ENCODE measurements around the gene SAA1. TPM values are rescaled to one million over a fixed set of nuclear protein-coding genes. Genes with fewer than 3 reads are reported as not detected.

SAA1 gene
- total and polyA plus RNA-seq, 10 of the 15 experiments (the other 5 are each of a cell fraction or from before 2014, with no cell fraction given), result 0.36 to 6.9 TPM; not detected in 8

DNA sequence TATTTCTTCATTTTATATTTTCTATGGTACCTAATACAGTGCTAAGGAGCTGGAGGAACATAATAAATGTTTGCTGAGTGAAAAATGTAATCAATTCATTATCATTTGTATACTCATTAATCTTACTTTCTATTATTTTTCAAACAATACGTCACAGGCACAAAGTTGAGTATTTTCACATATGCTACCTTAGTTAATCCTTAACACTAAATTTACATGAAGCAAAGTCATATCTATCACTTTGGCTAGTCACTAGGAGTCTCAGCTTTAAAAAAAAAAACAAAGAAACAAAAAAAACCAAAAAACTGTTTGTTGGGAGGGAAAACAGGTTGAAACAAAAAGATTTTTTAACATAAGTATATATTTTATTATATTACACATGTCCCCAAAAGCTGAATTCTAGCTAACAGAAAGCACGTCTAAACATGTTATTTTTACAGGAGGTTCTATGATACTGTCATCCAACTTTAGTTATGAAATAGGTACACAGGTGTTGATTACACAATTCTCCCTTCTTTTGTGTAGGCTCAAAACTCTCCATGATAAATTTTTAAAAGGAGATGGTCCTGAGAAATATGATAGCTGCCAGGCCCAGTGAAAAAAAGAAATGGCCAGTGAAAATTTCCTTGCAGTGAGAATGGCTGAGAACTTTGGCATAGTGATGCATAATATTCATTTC, 41.5 kb downstream of the SAA1 start:
- Histone ChIP-seq H3K36me3 (ENCODE audit: control insufficient read depth in 2 of 2, insufficient read depth in 2 of 2, low read length in 1 of 2) (peaks cover 1 to 32% of the 10 kb centered on the region in 2 experiments), H3K27me3 (replicated peaks in 1 of 2; ENCODE audit: control insufficient read depth in 2 of 2, insufficient read depth in 2 of 2, low read length in 1 of 2) (no peaks in the 10 kb centered on the region), H3K9ac (ENCODE audit: control insufficient read depth, insufficient read depth, low read length) (no peak overlapping the region), H3K9me3 (replicated peaks; ENCODE audit: control insufficient read depth, insufficient read depth, low read length) (no peaks in the 10 kb centered on the region), H3K79me2 (ENCODE audit: control insufficient read depth, insufficient read depth, low read length) (peaks cover 9% of the 10 kb centered on the region), H2AFZ (ENCODE audit: control insufficient read depth, low read depth, low read length) (no peak overlapping the region), H3K27ac (ENCODE audit: control insufficient read depth, insufficient read depth) (no peak overlapping the region), H3K4me3 (no peak overlapping the region), H4K20me1 (ENCODE audit: control insufficient read depth, insufficient read depth) (no peaks in the 10 kb centered on the region), H3K4me1 (ENCODE audit: control insufficient read depth, insufficient read depth, low read length) (peaks cover 14% of the 10 kb centered on the region), H3K4me2 (ENCODE audit: control insufficient read depth, insufficient read depth) (no peak overlapping the region)
- SMC1A ChIA-PET (ENCODE audit: uncharacterized antibody, unreplicated experiment), result interaction anchor here (0.6 to 5.3 kb wide), 11 partner anchors 9 to 64 kb away, joined by 3 to 29 read pairs (median 3); partner anchors contain the start of genes GTF2H1, HPS5 and SAA1
- RAD21 ChIA-PET (ENCODE audit: unreplicated experiment), result no interaction called here
- 98% methylated on average over 2 of the region's 2 CpGs for WGBS (ENCODE audit: insufficient coverage, insufficient replicate concordance, low lambda C conversion rate, missing lambda C conversion rate)
- ATAC-seq (no peak), FAIRE-seq (no peak), DNase-seq (ENCODE audit: low read depth, low spot score) (no peak)
- CTCF ChIA-PET, result interaction anchor here (0.8 to 1.5 kb wide), 7 partner anchors 14 to 423 kb away, joined by 3 to 6 read pairs (median 5); no protein-coding TSS in a partner anchor
- POLR2A ChIA-PET, result interaction anchor here (0.6 to 1.9 kb wide), 3 partner anchors 18 to 285 kb away, joined by 3 to 4 read pairs (median 4); no protein-coding TSS in a partner anchor
- intact Hi-C loops (cut with micrococcal nuclease; ENCODE audit: unreplicated experiment) (no loop called here), in situ Hi-C loops (cut with MboI) (no loop called here)
- TF ChIP-seq NR2C1 (IDR thresholded peaks at IDR 0.05) (no peak), STAT3 (IDR thresholded peaks at IDR 0.05; ENCODE audit: low read depth, low read length) (no peak), HDGF (IDR thresholded peaks at IDR 0.05) (no peak), SMAD1 (IDR thresholded peaks at IDR 0.05; ENCODE audit: low read depth, partially characterized antibody) (no peak), CEBPB (IDR thresholded peaks at IDR 0.05; ENCODE audit: borderline replicate concordance in 1 of 2, low read depth in 2 of 2, low read length in 2 of 2) (no peak), PML (IDR thresholded peaks at IDR 0.05; ENCODE audit: low read length) (no peak), IRF4 (IDR thresholded peaks at IDR 0.05; ENCODE audit: low read depth, low read length) (no peak), ZZZ3 (IDR thresholded peaks at IDR 0.05; ENCODE audit: control insufficient read depth, insufficient read length, low read depth) (no peak), BCL11A (IDR thresholded peaks at IDR 0.05; ENCODE audit: low read depth, low read length) (no peak), NFYA (IDR thresholded peaks at IDR 0.05; ENCODE audit: borderline replicate concordance, low read depth, low read length) (no peak), RUNX3 (IDR thresholded peaks at IDR 0.05; ENCODE audit: low read length) (no peak)
- TF ChIP-seq, protein P1, sequence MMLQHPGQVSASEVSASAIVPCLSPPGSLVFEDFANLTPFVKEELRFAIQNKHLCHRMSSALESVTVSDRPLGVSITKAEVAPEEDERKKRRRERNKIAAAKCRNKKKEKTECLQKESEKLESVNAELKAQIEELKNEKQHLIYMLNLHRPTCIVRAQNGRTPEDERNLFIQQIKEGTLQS (IDR thresholded peaks at IDR 0.05; ENCODE audit: borderline replicate concordance, extremely low read depth, low read depth, low read length), result no peak
- BruUV-seq (replicated peaks), result no TSS peak

Data from GM12878 (cell line).